ENCODE results near the gene NELL1.

NELL1 gene

DNA sequence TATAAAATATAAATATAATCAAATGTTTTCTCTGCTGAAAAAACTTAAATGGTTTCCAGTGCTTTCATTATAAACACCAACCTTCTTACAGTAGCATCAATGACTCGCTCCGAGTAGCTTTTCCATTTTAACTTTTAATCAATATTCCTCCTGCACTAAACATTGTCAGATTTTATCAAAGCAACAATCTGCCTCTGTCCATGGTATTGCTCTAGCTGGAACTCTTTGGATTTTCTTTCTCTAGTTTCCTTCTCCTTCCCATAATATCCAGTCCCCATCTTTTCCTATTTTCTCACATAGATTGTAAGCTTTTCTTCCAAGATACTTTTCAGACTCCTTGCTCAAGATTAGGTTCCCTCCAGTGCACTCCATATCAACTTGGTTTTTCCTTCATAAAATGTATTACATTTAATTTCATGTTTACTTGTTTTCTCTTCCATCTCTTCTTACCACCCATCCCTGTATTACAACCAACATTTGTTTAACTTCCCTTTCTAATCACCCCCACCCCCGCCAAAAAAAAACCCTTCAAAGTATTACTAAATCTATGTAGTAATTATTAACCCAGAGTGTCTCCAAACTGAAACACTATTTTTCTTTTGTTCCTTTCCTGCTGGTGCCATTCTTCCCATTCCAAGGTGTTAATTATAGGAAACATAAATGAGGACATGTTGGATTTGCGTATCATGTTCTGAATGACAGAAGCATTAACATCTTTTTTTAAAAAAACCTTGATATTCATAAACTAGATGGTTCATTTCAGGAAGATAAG, 716.5 kb downstream of the NELL1 start:
- no peak overlapping the region for H3K4me3 ChIP-seq (replicated peaks; ENCODE audit: low read depth, low read length)
- H3K27me3 ChIP-seq (replicated peaks; ENCODE audit: control insufficient read depth, insufficient read depth, low read length) = no peaks in the 10 kb centered on the region
- H3K36me3 ChIP-seq (ENCODE audit: control insufficient read depth, insufficient read depth, low read length) = no peaks in the 10 kb centered on the region
- no peak for DNase-seq (ENCODE audit: extremely low read depth, insufficient read length)
- TF ChIP-seq, protein P1, sequence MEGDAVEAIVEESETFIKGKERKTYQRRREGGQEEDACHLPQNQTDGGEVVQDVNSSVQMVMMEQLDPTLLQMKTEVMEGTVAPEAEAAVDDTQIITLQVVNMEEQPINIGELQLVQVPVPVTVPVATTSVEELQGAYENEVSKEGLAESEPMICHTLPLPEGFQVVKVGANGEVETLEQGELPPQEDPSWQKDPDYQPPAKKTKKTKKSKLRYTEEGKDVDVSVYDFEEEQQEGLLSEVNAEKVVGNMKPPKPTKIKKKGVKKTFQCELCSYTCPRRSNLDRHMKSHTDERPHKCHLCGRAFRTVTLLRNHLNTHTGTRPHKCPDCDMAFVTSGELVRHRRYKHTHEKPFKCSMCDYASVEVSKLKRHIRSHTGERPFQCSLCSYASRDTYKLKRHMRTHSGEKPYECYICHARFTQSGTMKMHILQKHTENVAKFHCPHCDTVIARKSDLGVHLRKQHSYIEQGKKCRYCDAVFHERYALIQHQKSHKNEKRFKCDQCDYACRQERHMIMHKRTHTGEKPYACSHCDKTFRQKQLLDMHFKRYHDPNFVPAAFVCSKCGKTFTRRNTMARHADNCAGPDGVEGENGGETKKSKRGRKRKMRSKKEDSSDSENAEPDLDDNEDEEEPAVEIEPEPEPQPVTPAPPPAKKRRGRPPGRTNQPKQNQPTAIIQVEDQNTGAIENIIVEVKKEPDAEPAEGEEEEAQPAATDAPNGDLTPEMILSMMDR (IDR thresholded peaks at IDR 0.05; ENCODE audit: insufficient read depth, low read length, poor library complexity, severe bottlenecking) = no peak

DNA sequence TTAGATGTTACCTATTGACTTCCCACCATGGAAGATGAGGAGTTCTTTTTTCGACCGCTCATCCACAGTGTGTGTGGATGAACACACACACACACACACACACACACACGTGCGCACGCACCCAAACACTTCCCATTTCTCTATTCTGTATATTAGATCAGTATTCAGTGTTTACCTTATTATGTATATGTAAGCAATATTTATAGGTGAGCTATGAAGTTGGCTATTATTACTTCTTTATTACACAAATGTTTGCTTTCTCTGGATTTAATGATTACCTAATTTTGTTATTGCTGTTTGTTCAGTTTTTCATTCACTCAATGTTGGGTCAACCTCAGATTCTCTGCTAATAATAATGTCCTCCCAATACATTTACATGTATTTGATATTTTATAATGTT, 721.0 kb downstream of the NELL1 start:
- no peak overlapping the region for H3K4me3 ChIP-seq (replicated peaks; ENCODE audit: low read depth, low read length)
- DNase-seq (ENCODE audit: extremely low read depth, insufficient read length) = no peak
- TF ChIP-seq, protein P1 (IDR thresholded peaks at IDR 0.05; ENCODE audit: insufficient read depth, low read length, poor library complexity, severe bottlenecking) = no peak
- no peaks in the 10 kb centered on the region for H3K27me3 ChIP-seq (replicated peaks; ENCODE audit: control insufficient read depth, insufficient read depth, low read length)
- no peaks in the 10 kb centered on the region for H3K36me3 ChIP-seq (ENCODE audit: control insufficient read depth, insufficient read depth, low read length)

DNA sequence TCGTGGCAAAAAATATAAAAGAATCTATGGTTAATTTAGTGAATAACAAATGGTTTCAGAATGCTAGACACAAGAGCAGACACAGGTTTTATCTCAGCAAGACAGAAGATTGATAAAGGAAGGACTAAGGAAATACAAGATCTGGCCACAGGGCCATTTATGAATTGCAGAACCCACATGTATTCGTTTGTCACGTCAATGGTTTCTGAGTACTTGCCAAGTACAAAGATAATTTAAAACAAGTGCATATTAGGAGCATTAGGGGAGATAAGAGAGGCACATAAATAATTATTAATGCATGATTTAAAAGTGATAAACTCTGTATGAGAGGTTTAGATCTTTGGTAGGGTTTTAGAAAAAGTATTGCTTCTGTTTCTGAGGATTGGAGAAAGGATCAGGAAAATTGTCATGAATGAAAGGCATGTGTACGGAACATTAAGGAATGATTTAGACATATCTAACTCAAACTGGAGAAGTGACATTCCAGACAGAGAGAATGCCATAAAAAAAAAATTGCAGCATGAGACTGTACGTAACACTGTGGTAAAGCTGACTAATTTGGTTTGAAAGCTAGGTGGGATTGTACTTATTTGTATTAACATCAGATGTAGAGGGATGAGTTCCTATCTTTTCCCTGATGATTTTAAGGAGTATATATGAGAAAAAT, 727.1 kb downstream of the NELL1 start:
- Histone ChIP-seq H3K4me3 (replicated peaks; ENCODE audit: low read depth, low read length) (no peak overlapping the region), H3K27me3 (replicated peaks; ENCODE audit: control insufficient read depth, insufficient read depth, low read length) (no peaks in the 10 kb centered on the region), H3K36me3 (ENCODE audit: control insufficient read depth, insufficient read depth, low read length) (no peaks in the 10 kb centered on the region)
- TF ChIP-seq, protein P1 (IDR thresholded peaks at IDR 0.05; ENCODE audit: insufficient read depth, low read length, poor library complexity, severe bottlenecking) = no peak
- no peak for DNase-seq (ENCODE audit: extremely low read depth, insufficient read length)

DNA sequence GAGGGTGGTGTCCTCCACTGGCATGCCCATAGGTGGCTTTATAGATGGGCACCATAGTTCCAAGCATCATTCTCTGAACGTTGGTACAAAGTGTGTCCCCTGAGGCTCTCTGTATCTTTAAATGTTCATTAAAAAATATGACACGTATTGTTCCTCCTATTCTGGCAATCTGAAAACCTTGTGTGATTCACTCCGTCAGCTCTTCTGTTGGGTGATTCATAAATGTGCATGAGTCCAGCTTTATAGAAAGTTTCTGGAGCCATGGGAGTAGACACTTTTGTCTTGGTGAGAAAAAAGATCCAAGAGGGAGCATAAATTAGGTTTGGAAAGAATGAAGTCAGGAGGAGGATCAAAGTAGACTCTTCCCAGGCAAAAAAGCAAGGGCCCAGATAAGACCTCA, 728.8 kb downstream of the NELL1 start:
- no peak overlapping the region for H3K4me3 ChIP-seq (replicated peaks; ENCODE audit: low read depth, low read length)
- TF ChIP-seq, protein P1 (IDR thresholded peaks at IDR 0.05; ENCODE audit: insufficient read depth, low read length, poor library complexity, severe bottlenecking) = no peak
- no peak for DNase-seq (ENCODE audit: extremely low read depth, insufficient read length)
- H3K27me3 ChIP-seq (replicated peaks; ENCODE audit: control insufficient read depth, insufficient read depth, low read length) = no peaks in the 10 kb centered on the region
- no peaks in the 10 kb centered on the region for H3K36me3 ChIP-seq (ENCODE audit: control insufficient read depth, insufficient read depth, low read length)

DNA sequence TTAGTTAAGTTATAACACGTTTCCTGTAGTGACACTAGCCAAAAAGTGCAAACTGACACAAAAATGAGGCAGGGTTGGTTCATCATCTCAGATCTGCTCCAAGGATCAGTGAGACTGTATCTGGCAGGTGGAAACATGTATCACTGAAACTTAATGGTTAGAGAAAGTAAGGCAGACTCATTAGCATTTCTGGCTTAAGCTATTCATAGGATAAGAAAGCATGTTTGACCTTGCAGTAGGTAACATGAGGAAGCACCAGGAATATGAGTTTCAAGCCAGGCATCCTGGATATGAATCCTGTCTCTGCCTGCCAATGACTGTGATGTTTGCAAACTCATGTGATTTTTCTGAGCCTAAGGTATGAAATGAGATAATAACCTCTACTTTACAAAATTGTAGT, 732.1 kb downstream of the NELL1 start:
- H3K36me3 ChIP-seq (ENCODE audit: control insufficient read depth, insufficient read depth, low read length) = no peaks in the 10 kb centered on the region
- TF ChIP-seq, protein P1 (IDR thresholded peaks at IDR 0.05; ENCODE audit: insufficient read depth, low read length, poor library complexity, severe bottlenecking) = no peak

More for the DNA sequence above, 732.1 kb downstream of the NELL1 start:
- Histone ChIP-seq H3K4me3 (replicated peaks; ENCODE audit: low read depth, low read length) (no peak overlapping the region), H3K27me3 (replicated peaks; ENCODE audit: control insufficient read depth, insufficient read depth, low read length) (no peaks in the 10 kb centered on the region)
- no peak for DNase-seq (ENCODE audit: extremely low read depth, insufficient read length)

All from GM06990 (cell line).